ENCODE data around the gene ABHD13.

- TF ChIP-seq CEBPB (IDR thresholded peaks at IDR 0.05; ENCODE audit: low read depth): no peak
- no peak for TF ChIP-seq POLR2AphosphoS5 (IDR thresholded peaks at IDR 0.05; ENCODE audit: low read depth, low read length)
Observed at GRCh38 chr13:108212886-108213285, 5.3 kb upstream of the ABHD13 start.

Measured in HCT116 (cell line).